Memory B cell (primary cell): ENCODE measurements around the gene TBC1D2B.

Experiments used
- ATAC-seq: fragments of 150-1000 bp; cut with Tn5 transposase; 2 replicates; pipeline ENCODE4 v1.10.0; 2021; ENCODE audit warnings: low read depth, mild to moderate bottlenecking, moderate library complexity
- DNase-seq, 2 donors: peaks; one replicate each; pipeline ENCODE4 v3.0.0; 2022; ENCODE audit warnings: low spot score in 2 of 2
- H3K27ac Mint-ChIP-seq: one replicate; pipeline ENCODE4 v1.8.0; 2022; ENCODE audit warnings: mild to moderate bottlenecking, moderate library complexity, mixed read lengths
- H3K27me3 Mint-ChIP-seq: one replicate; pipeline ENCODE4 v1.8.0; 2022; ENCODE audit warnings: mixed read lengths
- H3K36me3 Mint-ChIP-seq: one replicate; pipeline ENCODE4 v1.8.0; 2022; ENCODE audit warnings: mild to moderate bottlenecking, mixed read lengths
- H3K4me1 Mint-ChIP-seq: one replicate; pipeline ENCODE4 v1.8.0; 2022; ENCODE audit warnings: mixed read lengths
- H3K4me3 Mint-ChIP-seq: one replicate; pipeline ENCODE4 v1.8.0; 2022; ENCODE audit warnings: mild to moderate bottlenecking, moderate library complexity, mixed read lengths
- H3K9me3 Mint-ChIP-seq: one replicate; pipeline ENCODE4 v1.8.0; 2022; ENCODE audit warnings: mixed read lengths

The TBC1D2B gene

DNA sequence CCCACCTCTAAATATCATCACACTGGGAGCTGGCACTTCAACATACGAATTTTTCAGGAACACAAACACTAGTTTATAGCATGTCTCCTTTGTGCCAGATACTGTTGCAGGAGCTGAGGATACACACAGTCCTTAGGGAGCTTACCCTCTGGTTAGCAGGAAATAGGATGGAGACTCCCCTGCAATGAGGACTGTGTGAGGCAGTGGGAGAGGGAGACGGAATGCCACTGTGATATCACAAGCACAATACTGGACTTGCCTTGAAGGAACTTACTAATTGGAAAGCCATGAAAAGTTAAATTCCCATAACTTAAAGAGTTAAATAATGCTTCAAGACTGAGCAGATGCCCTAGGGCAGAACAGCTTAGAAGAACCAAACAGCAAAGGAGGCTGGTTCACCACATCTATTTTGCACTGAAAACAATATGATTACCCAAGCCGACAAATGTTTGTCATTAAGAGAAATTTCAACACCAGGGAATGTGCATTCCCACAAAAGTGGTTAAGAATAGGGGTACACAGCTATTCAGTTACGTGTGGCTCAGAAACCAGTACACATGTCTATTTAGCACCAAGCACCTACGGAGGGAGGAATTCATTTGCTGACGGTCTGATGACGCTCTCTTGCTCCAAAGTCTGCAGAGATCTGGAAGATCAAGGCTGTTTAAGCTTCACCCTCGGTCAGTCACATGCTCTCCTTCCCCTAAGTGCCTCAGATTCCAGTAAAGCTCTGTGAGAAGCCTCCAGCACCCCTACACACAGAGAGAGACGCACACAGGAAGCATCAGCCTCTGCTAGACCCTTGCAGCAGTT is 5.2 kb downstream of the TBC1D2B start:
- H3K27me3 Mint-ChIP-seq: no peaks in the 10 kb centered on the region
- no peaks in the 10 kb centered on the region for H3K36me3 Mint-ChIP-seq
- DNase-seq: no peak
- no peaks in the 10 kb centered on the region for H3K9me3 Mint-ChIP-seq
- peaks cover 44% of the 10 kb centered on the region for H3K4me1 Mint-ChIP-seq
- no peak overlapping the region for H3K27ac Mint-ChIP-seq
- no peak overlapping the region for H3K4me3 Mint-ChIP-seq
- ATAC-seq: no peak

DNA sequence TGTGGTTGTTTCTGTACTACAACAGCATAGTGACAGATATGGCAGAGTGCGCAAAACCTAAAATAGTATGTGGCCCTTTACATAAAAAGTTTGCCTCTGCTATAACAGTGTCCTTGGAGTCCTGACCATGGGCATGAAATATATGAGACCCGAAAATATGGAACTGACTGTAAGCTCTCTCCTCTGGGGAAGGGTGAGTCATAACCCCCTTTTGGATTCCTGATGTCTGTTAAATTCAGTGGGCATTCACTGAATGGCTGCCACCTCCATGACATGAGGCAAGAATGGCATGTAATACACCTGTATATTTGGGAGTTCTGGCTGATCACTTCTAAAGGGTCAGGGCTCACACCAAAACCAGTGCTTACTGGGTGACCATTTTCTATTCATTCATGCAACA is 6.1 kb downstream of the TBC1D2B start:
- ATAC-seq: no peak
- Mint-ChIP-seq H3K36me3 (no peaks in the 10 kb centered on the region), H3K9me3 (no peaks in the 10 kb centered on the region), H3K27ac (no peak overlapping the region), H3K4me1 (peaks cover 48% of the 10 kb centered on the region), H3K27me3 (no peaks in the 10 kb centered on the region), H3K4me3 (no peak overlapping the region)
- no peak for DNase-seq

GRCh38 chr15:78070049-78070700 is 7.3 kb downstream of the TBC1D2B start:
- Mint-ChIP-seq H3K36me3 (no peaks in the 10 kb centered on the region), H3K27ac (peak overlapping the region; percentile 59), H3K9me3 (no peaks in the 10 kb centered on the region), H3K4me1 (peaks cover 49% of the 10 kb centered on the region), H3K27me3 (no peaks in the 10 kb centered on the region), H3K4me3 (no peak overlapping the region)
- no peak for DNase-seq
- ATAC-seq: no peak

- Mint-ChIP-seq H3K27me3 (no peaks in the 10 kb centered on the region), H3K36me3 (no peaks in the 10 kb centered on the region), H3K27ac (peak overlapping the region; percentile 59), H3K4me1 (peaks cover 46% of the 10 kb centered on the region), H3K9me3 (no peaks in the 10 kb centered on the region), H3K4me3 (peak overlapping the region; percentile 43)
- ATAC-seq (no peak), DNase-seq (no peak)
These were observed 8.0 kb downstream of the TBC1D2B start for GRCh38 chr15:78069462-78070029.

DNA sequence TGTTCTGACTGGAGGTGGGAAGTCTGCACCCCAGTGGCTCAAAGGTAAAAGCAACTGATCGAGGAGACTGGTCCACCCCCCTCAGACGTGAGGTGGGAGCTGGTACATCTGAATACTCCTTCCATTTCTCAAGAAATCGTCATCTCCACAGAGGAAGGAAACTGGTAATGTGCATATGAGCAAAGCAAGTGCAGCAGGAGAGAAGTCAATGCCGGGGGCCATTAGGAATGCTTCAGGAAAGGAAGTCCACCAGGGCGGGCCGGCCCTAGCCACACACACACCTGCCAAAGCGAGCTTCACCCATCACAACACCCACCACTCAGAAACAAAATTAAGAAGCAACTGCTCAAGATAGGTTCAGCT is 8.5 kb downstream of the TBC1D2B start:
- DNase-seq (no peak), ATAC-seq (peak; percentile 39)
- H3K27me3 Mint-ChIP-seq: no peaks in the 10 kb centered on the region
- H3K27ac Mint-ChIP-seq: peak overlapping the region; percentile 59
- H3K36me3 Mint-ChIP-seq: no peaks in the 10 kb centered on the region
- no peaks in the 10 kb centered on the region for H3K9me3 Mint-ChIP-seq
- peaks cover 44% of the 10 kb centered on the region for H3K4me1 Mint-ChIP-seq
- H3K4me3 Mint-ChIP-seq: peak overlapping the region; percentile 43

- Mint-ChIP-seq H3K36me3 (no peaks in the 10 kb centered on the region), H3K27me3 (no peaks in the 10 kb centered on the region), H3K4me3 (no peak overlapping the region), H3K27ac (no peak overlapping the region), H3K4me1 (peaks cover 44% of the 10 kb centered on the region), H3K9me3 (no peaks in the 10 kb centered on the region)
- no peak for ATAC-seq
- DNase-seq: no peak
These were observed 9.9 kb downstream of the TBC1D2B start for GRCh38 chr15:78067328-78068228.

DNA sequence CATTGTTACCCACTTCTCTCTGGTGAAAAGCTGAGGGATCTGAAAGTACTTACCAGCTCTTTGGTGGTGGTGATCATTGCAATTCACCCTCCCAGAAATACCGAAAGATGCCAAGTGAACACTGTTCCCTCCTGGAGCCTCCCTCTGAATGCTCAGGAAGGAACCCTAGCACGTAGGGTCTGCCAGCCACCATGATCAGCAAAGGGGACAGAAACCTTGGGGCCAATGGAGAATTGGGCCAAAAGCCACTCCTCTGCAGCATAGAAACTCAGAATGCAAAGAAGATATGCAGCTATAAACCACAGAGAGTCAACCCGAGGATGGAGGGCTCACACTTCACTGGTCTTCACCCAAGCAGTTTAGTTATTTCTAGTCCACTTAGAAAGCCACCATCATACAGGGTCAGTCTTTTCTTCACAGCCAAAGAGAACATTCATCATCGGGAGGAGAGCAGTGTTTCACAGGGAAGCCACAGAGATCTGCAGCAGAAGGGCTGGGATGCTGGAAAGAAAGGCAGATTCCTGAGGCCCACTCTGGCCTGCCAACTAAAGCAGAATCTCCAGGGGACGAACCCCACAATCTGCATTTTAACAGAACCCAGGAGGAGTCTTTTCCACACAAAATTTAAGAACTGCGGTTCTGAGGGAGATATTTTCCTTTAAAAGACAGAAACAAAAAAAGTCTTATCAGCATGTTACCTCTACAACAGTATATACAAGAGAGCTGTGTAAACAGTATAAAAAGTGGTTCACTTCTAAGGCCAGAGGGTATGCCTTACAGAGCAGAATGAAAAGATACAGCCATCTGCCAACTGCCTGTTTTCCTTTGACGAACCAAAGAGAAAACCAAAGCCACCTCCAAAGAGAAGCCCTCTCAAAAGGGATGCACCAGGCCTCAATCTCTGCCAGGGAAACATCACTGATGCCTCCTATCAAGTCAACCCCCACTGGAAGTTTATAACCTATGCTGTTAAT is 11.3 kb downstream of the TBC1D2B start:
- H3K27ac Mint-ChIP-seq: peak overlapping the region; percentile 56
- no peak for DNase-seq
- H3K4me3 Mint-ChIP-seq: peak overlapping the region; percentile 42
- no peaks in the 10 kb centered on the region for H3K36me3 Mint-ChIP-seq
- peak; percentile 25 for ATAC-seq
- no peaks in the 10 kb centered on the region for H3K27me3 Mint-ChIP-seq
- no peaks in the 10 kb centered on the region for H3K9me3 Mint-ChIP-seq
- peaks cover 49% of the 10 kb centered on the region for H3K4me1 Mint-ChIP-seq

DNA sequence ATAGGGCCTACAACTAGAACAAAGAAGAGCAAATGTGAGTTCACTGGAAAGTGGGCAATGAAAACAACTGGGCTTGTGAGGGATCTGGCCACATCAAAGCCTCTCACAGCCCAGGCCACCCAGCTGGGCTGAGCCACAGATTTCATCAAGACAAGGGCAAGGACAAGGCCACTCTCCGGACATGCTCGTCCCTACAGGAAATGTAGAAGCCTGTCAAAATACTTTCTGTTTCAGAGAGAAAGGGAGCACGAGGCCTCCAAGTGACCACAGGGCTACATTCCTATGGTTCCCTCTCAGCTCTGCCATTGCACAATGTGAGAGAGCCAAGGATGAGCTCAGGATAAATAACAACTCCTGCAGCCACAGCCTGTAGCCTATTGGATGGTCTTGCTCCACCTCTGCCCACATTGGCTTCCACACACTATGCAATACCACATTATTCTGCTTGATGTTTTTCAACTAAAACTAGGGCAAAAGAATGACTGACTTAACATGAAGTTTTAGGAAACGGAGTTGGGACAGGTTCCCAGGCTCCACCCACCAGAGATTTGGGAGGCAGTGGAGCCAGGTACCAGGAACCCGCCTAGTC is 12.1 kb downstream of the TBC1D2B start:
- DNase-seq (no peak), ATAC-seq (no peak)
- no peaks in the 10 kb centered on the region for H3K36me3 Mint-ChIP-seq
- H3K27ac Mint-ChIP-seq: no peak overlapping the region
- peak overlapping the region; percentile 3 for H3K4me3 Mint-ChIP-seq
- no peaks in the 10 kb centered on the region for H3K9me3 Mint-ChIP-seq
- no peaks in the 10 kb centered on the region for H3K27me3 Mint-ChIP-seq
- H3K4me1 Mint-ChIP-seq: peaks cover 49% of the 10 kb centered on the region

GRCh38 chr15:78064544-78064943 is 13.0 kb downstream of the TBC1D2B start:
- H3K27me3 Mint-ChIP-seq: no peaks in the 10 kb centered on the region
- H3K4me3 Mint-ChIP-seq: no peak overlapping the region
- H3K9me3 Mint-ChIP-seq: no peaks in the 10 kb centered on the region
- no peaks in the 10 kb centered on the region for H3K36me3 Mint-ChIP-seq
- H3K4me1 Mint-ChIP-seq: peaks cover 42% of the 10 kb centered on the region
- ATAC-seq (no peak), DNase-seq (no peak)
- H3K27ac Mint-ChIP-seq: no peak overlapping the region

DNA sequence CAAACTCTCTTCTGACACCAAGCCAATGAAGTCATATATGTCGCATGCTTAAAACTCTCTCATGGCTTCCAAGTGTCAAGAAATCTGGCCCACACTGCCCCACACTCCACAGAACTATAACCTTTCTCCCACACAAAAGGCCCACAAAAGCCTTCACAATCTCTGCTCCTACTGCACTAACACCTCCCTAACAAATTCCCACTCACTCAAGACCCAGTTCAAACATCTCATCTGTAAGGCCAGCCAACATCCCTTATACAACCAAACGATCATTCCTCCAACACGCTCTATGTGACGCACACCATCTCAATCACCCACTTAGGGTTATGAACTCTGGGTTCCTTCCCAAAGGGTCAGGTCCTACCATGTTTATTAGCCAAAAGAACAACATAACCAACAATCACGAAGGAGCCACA is 13.5 kb downstream of the TBC1D2B start:
- no peaks in the 10 kb centered on the region for H3K36me3 Mint-ChIP-seq
- H3K4me3 Mint-ChIP-seq: no peak overlapping the region
- H3K9me3 Mint-ChIP-seq: no peaks in the 10 kb centered on the region
- no peak for ATAC-seq
- no peak overlapping the region for H3K27ac Mint-ChIP-seq
- H3K4me1 Mint-ChIP-seq: peaks cover 41% of the 10 kb centered on the region
- no peak for DNase-seq
- H3K27me3 Mint-ChIP-seq: no peaks in the 10 kb centered on the region

DNA sequence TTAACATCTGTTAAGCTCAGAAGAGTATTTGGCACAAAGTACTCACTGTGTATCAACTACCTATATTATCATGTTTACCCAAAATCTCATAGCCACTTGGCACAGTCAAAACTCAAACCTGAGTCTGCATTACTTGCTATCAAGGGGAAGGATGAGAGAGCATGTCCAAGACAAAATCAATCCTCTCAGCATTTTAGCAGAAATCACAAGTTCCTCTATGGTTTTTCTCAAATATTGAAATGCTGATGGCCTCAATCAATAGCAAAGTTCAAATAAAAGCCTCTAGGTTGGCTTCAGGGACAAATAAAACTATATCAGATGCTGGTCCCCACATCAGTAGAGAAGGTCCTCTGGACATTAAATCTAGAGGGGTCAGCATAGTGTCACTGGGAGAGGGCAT is 14.3 kb downstream of the TBC1D2B start:
- Mint-ChIP-seq H3K9me3 (no peaks in the 10 kb centered on the region), H3K27me3 (no peaks in the 10 kb centered on the region), H3K27ac (no peak overlapping the region), H3K4me1 (peaks cover 37% of the 10 kb centered on the region), H3K4me3 (no peak overlapping the region), H3K36me3 (no peaks in the 10 kb centered on the region)
- ATAC-seq (no peak), DNase-seq (no peak)

- DNase-seq: no peak
- peaks cover 27% of the 10 kb centered on the region for H3K4me1 Mint-ChIP-seq
These were observed 15.5 kb downstream of the TBC1D2B start for GRCh38 chr15:78061963-78062427.

More at GRCh38 chr15:78061963-78062427, 15.5 kb downstream of the TBC1D2B start:
- ATAC-seq: peak; percentile 29
- Mint-ChIP-seq H3K4me3 (no peak overlapping the region), H3K9me3 (no peaks in the 10 kb centered on the region), H3K36me3 (no peaks in the 10 kb centered on the region), H3K27me3 (no peaks in the 10 kb centered on the region), H3K27ac (no peak overlapping the region)
